Measurements from ENCODE around the gene KIAA0040. TPM values are rescaled to one million over a fixed set of nuclear protein-coding genes. Genes with fewer than 3 reads are reported as not detected.

KIAA0040 gene
- total and polyA plus RNA-seq, 3 donors from 2014 or later: 5.8 to 10.3 (median 8.2) TPM

- Histone ChIP-seq H3K27ac (no peak overlapping the region), H3K27me3 (no peaks in the 10 kb centered on the region), H3K36me3 (ENCODE audit: low read depth, missing control alignments) (no peaks in the 10 kb centered on the region), H3K4me1 (peaks cover 8% of the 10 kb centered on the region), H3K9me3 (no peaks in the 10 kb centered on the region), H3K4me3 (no peak overlapping the region)
- 76 to 87% methylated on average over 5 to 6 of the region's 6 CpGs for WGBS, 2 donors
- no peak for DNase-seq
- TF ChIP-seq POLR2A (IDR thresholded peaks at IDR 0.05) (no peak), CTCF (IDR thresholded peaks at IDR 0.05) (no peak)
- intact Hi-C loops (cut with DNase I; ENCODE audit: low total_unique reads): no loop called here
These were observed 65.0 kb downstream of the KIAA0040 start for GRCh38 chr1:175127565-175127964.

GRCh38 chr1:175126347-175126746 is 66.2 kb downstream of the KIAA0040 start:
- H3K4me3 ChIP-seq: no peak overlapping the region
- no peak for DNase-seq
- H3K4me1 ChIP-seq: peaks cover 7% of the 10 kb centered on the region
- no peak overlapping the region for H3K27ac ChIP-seq
- no peaks in the 10 kb centered on the region for H3K27me3 ChIP-seq
- intact Hi-C loops (cut with DNase I; ENCODE audit: low total_unique reads): no loop called here
- 79 to 86% methylated on average over 4 of the region's 4 CpGs for WGBS, 2 donors
- TF ChIP-seq CTCF (IDR thresholded peaks at IDR 0.05) (no peak), POLR2A (IDR thresholded peaks at IDR 0.05) (no peak)
- H3K36me3 ChIP-seq (ENCODE audit: low read depth, missing control alignments): no peaks in the 10 kb centered on the region
- H3K9me3 ChIP-seq: no peaks in the 10 kb centered on the region

- no peak overlapping the region for H3K4me3 ChIP-seq
- intact Hi-C loops (cut with DNase I; ENCODE audit: low total_unique reads): no loop called here
- no peaks in the 10 kb centered on the region for H3K36me3 ChIP-seq (ENCODE audit: low read depth, missing control alignments)
- no peaks in the 10 kb centered on the region for H3K9me3 ChIP-seq
- TF ChIP-seq POLR2A (IDR thresholded peaks at IDR 0.05) (no peak), CTCF (IDR thresholded peaks at IDR 0.05) (no peak)
- 61 to 68% methylated on average over 1 of the region's 1 CpG for WGBS, 2 donors
- H3K4me1 ChIP-seq: peaks cover 2% of the 10 kb centered on the region
- no peak for DNase-seq
- no peaks in the 10 kb centered on the region for H3K27me3 ChIP-seq
- no peak overlapping the region for H3K27ac ChIP-seq
These were observed 67.7 kb downstream of the KIAA0040 start for GRCh38 chr1:175124861-175125260.

- intact Hi-C loops (cut with DNase I; ENCODE audit: low total_unique reads): no loop called here
- Histone ChIP-seq H3K4me3 (no peak overlapping the region), H3K9me3 (no peaks in the 10 kb centered on the region), H3K27me3 (no peaks in the 10 kb centered on the region), H3K4me1 (no peaks in the 10 kb centered on the region), H3K27ac (no peak overlapping the region), H3K36me3 (ENCODE audit: low read depth, missing control alignments) (no peaks in the 10 kb centered on the region)
- WGBS, 2 donors: 81 to 83% methylated on average over 1 of the region's 1 CpG
- TF ChIP-seq CTCF (IDR thresholded peaks at IDR 0.05): no peak
- no peak for TF ChIP-seq POLR2A (IDR thresholded peaks at IDR 0.05)
- no peak for DNase-seq
These were observed 72.1 kb downstream of the KIAA0040 start for GRCh38 chr1:175120511-175120910.
